ENCODE measurements around the gene RANBP1.
A peak's percentile ranks its signal among the peaks of the same experiment; 100 is the strongest.
"Not testable (repeated sequence)": the region's sequence is repeated elsewhere in the genome, so short reads cannot be mapped to it uniquely, and the experiment has no call there.

The RANBP1 gene

GRCh38 chr22:20155330-20156041 lies 39.6 kb downstream of the RANBP1 start:
- no peak for DNase-seq

GRCh38 chr22:20156042-20156389 lies 40.1 kb downstream of the RANBP1 start:
- DNase-seq = no peak

- peak; percentile 45 for DNase-seq
Observed at GRCh38 chr22:20156611-20157429, 40.9 kb downstream of the RANBP1 start.

GRCh38 chr22:20157430-20158183 lies 41.7 kb downstream of the RANBP1 start:
- DNase-seq = no peak

- DNase-seq = no peak
Observed at GRCh38 chr22:20158391-20159036, 42.6 kb downstream of the RANBP1 start.

- no peak for DNase-seq
Observed at GRCh38 chr22:20159076-20159475, 43.2 kb downstream of the RANBP1 start.

- not testable (repeated sequence) for DNase-seq
Observed at GRCh38 chr22:20159531-20159930, 43.6 kb downstream of the RANBP1 start.

GRCh38 chr22:20160041-20160440 lies 44.1 kb downstream of the RANBP1 start:
- DNase-seq = no peak

- no peak for DNase-seq
Observed at GRCh38 chr22:20164863-20165262, 49.0 kb downstream of the RANBP1 start.

- DNase-seq = no peak
Observed at GRCh38 chr22:20165421-20165820, 49.5 kb downstream of the RANBP1 start.

GRCh38 chr22:20165913-20166312 lies 50.0 kb downstream of the RANBP1 start:
- DNase-seq = no peak

- DNase-seq = no peak
Observed at GRCh38 chr22:20166703-20167102, 50.8 kb downstream of the RANBP1 start.

- DNase-seq = no peak
Observed at GRCh38 chr22:20167643-20168322, 51.9 kb downstream of the RANBP1 start.

- no peak for DNase-seq
Observed at GRCh38 chr22:20169253-20169822, 53.4 kb downstream of the RANBP1 start.

- no peak for DNase-seq
Observed at GRCh38 chr22:20170170-20170569, 54.3 kb downstream of the RANBP1 start.

GRCh38 chr22:20171288-20172140 lies 55.6 kb downstream of the RANBP1 start:
- DNase-seq = no peak

- no peak for DNase-seq
Observed at GRCh38 chr22:20172141-20172613, 56.3 kb downstream of the RANBP1 start.

GRCh38 chr22:20173246-20173645 lies 57.3 kb downstream of the RANBP1 start:
- DNase-seq = no peak

- DNase-seq = no peak
Observed at GRCh38 chr22:20173772-20174171, 57.9 kb downstream of the RANBP1 start.

- DNase-seq = no peak
Observed at GRCh38 chr22:20174785-20175596, 59.1 kb downstream of the RANBP1 start.

All from RPMI8226 (cell line).